CD8-positive, alpha-beta memory T cell (primary cell): ENCODE measurements around the gene SMYD3. TPM values are rescaled to one million over a fixed set of nuclear protein-coding genes. Genes with fewer than 3 reads are reported as not detected.

Experiments used
- CTCF ChIA-PET: fragments of 350-600 bp; sonication (Branson Sonifier 250); formaldehyde crosslinking; loops from one replicate; lab custom pipeline; 2021; ENCODE audit warnings: antibody characterized with exemption; lab: Charles Lee
- POLR2A ChIA-PET: fragments of 350-600 bp; sonication (Branson Sonifier 250); formaldehyde crosslinking; loops from one replicate; lab custom pipeline; 2021; ENCODE audit warnings: antibody characterized with exemption; lab: Charles Lee
- DNase-seq, 5 donors: peaks; one replicate each; pipeline versions ENCODE4 v3.0.0 to v3.0.0-alpha.2; 2020 to 2022; ENCODE audit warnings: mixed read lengths in 1 of 5
- H3K27ac ChIP-seq: one replicate; pipeline ENCODE4 v1.7.0; 2013; ENCODE audit warnings: low read depth, mild to moderate bottlenecking, low read length, moderate library complexity
- H3K27me3 ChIP-seq: 2 replicates; pipeline ENCODE4 v1.7.0; 2013; ENCODE audit warnings: low read length, mild to moderate bottlenecking; ENCODE audit not compliant: insufficient read depth, poor library complexity, severe bottlenecking
- H3K36me3 ChIP-seq: 2 replicates; pipeline ENCODE4 v1.7.0; 2013; ENCODE audit warnings: mild to moderate bottlenecking, low read length, moderate library complexity; ENCODE audit not compliant: insufficient read depth
- H3K4me1 ChIP-seq: 2 replicates; pipeline ENCODE4 v1.7.0; 2013; ENCODE audit warnings: mild to moderate bottlenecking, low read length, moderate library complexity; ENCODE audit not compliant: insufficient read depth
- H3K4me3 ChIP-seq: 2 replicates; pipeline ENCODE4 v1.7.0; 2013; ENCODE audit warnings: mild to moderate bottlenecking, low read length
- H3K9me3 ChIP-seq: 2 replicates; pipeline ENCODE4 v1.7.0; 2013; ENCODE audit warnings: mild to moderate bottlenecking, low read length
- H3K27ac Mint-ChIP-seq, 8 donors: one replicate each; pipeline ENCODE4 v1.8.0; 2020 to 2021; ENCODE audit warnings: mixed read lengths in 8 of 8, mild to moderate bottlenecking in 6 of 8, inconsistent platforms in 3 of 8, moderate library complexity in 3 of 8
- H3K27me3 Mint-ChIP-seq, 2 donors: one replicate each; pipeline ENCODE4 v1.8.0; 2020 to 2021; ENCODE audit warnings: mixed read lengths in 2 of 2, mild to moderate bottlenecking in 1 of 2, moderate library complexity in 1 of 2
- H3K36me3 Mint-ChIP-seq, 3 donors: one replicate each; pipeline ENCODE4 v1.8.0; 2020 to 2021; ENCODE audit warnings: mixed read lengths in 3 of 3, inconsistent platforms in 1 of 3, mild to moderate bottlenecking in 1 of 3
- H3K4me1 Mint-ChIP-seq, 3 donors: one replicate each; pipeline ENCODE4 v1.8.0; 2020 to 2021; ENCODE audit warnings: mixed read lengths in 3 of 3, inconsistent platforms in 1 of 3, mild to moderate bottlenecking in 1 of 3
- H3K4me3 Mint-ChIP-seq, 7 donors: one replicate each; pipeline ENCODE4 v1.8.0; 2020 to 2021; ENCODE audit warnings: mixed read lengths in 7 of 7, mild to moderate bottlenecking in 6 of 7, moderate library complexity in 4 of 7, inconsistent platforms in 2 of 7
- H3K9me3 Mint-ChIP-seq, 5 donors: one replicate each; pipeline ENCODE4 v1.8.0; 2020 to 2022; ENCODE audit warnings: mixed read lengths in 5 of 5, mild to moderate bottlenecking in 3 of 5, moderate library complexity in 2 of 5, inconsistent platforms in 1 of 5
- polyA plus RNA-seq: library from polyadenylated mRNA; unstranded; fragments of 300-500 nt; fragmentation: Illumina TruSeq; gene quantifications from one replicate; pipeline ENCODE4 v1.2.3, GENCODE V29; 2021
- total RNA-seq, 2 experiments: library from RNA; stranded (reverse); gene quantifications; one replicate each; pipeline ENCODE4 v1.2.3, GENCODE V29; 2021

SMYD3 gene
- total and polyA plus RNA-seq, 3 experiments from 2014 or later = 12.4 to 31.7 (median 14.5) TPM

DNA sequence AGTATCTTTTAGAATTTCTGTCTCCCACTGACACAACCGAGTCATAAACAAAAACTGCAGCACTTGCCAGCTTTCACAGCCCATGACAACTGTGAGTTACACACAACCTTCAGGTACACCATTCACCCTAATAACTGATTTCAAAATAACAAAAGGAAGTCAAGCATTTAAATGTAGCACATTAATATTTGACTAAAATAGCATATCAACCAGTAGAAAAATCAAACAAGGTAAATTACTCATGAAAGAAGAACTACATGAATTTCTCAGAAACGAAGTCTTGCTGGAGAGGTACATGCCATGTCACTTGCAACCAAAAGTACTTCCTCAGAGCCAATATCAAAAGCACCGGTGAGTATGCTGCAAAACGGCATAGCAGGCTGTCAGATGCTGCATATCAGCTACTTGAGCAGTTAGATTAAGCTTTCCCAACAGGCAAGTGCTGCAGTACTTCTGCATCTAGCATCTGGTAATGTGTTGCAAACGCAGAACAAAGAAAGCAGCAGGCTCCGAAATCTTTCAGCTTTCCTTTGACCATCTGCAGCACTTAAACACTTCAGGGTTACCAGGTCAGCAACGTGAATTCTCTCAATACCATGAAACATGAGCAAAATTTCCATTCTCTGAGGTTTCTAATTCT is 223.2 kb downstream of the SMYD3 start:
- H3K27ac Mint-ChIP-seq = no peak overlapping the region
- H3K4me1 ChIP-seq = no peaks in the 10 kb centered on the region
- H3K9me3 Mint-ChIP-seq = peaks cover 0 to 6% (median 0%) of the 10 kb centered on the region in 5 donors
- no peaks in the 10 kb centered on the region for H3K9me3 ChIP-seq
- peaks cover 10 to 46% (median 18%) of the 10 kb centered on the region in 3 donors for H3K36me3 Mint-ChIP-seq
- CTCF ChIA-PET = no interaction called here
- no peak overlapping the region for H3K4me3 ChIP-seq
- POLR2A ChIA-PET = no interaction called here
- no peaks in the 10 kb centered on the region for H3K4me1 Mint-ChIP-seq
- H3K4me3 Mint-ChIP-seq = no peak overlapping the region
- H3K27me3 ChIP-seq = no peaks in the 10 kb centered on the region
- no peak for DNase-seq
- no peaks in the 10 kb centered on the region for H3K27me3 Mint-ChIP-seq
- H3K27ac ChIP-seq = no peak overlapping the region
- no peaks in the 10 kb centered on the region for H3K36me3 ChIP-seq

DNA sequence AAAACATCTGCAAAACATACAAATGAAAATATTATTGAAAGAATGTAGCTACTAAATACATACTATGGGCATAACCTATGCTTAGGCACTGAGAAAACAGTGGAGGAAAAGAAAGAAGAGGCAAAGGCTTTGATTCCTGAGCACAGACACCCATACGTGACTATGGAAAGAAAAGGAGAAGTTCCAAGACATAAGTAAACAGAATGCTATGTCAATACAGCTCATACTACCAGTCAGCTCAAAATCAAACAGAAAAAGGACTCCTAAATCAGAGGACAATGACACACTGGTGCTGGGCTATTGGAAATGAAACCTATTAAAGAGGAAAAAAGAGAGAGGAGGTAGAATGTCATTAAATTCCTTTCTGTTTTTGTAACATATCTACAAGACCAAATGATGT is 225.4 kb downstream of the SMYD3 start:
- DNase-seq = no peak
- ChIA-PET CTCF (no interaction called here), POLR2A (no interaction called here)
- H3K36me3 ChIP-seq = no peaks in the 10 kb centered on the region
- Mint-ChIP-seq H3K27ac (no peak overlapping the region), H3K4me1 (no peaks in the 10 kb centered on the region), H3K4me3 (no peak overlapping the region), H3K27me3 (no peaks in the 10 kb centered on the region), H3K36me3 (peaks cover 10 to 51% (median 24%) of the 10 kb centered on the region in 3 donors), H3K9me3 (peaks cover 0 to 6% (median 0%) of the 10 kb centered on the region in 5 donors)
- no peak overlapping the region for H3K4me3 ChIP-seq
- H3K9me3 ChIP-seq = no peaks in the 10 kb centered on the region
- no peaks in the 10 kb centered on the region for H3K4me1 ChIP-seq
- no peak overlapping the region for H3K27ac ChIP-seq
- H3K27me3 ChIP-seq = no peaks in the 10 kb centered on the region

DNA sequence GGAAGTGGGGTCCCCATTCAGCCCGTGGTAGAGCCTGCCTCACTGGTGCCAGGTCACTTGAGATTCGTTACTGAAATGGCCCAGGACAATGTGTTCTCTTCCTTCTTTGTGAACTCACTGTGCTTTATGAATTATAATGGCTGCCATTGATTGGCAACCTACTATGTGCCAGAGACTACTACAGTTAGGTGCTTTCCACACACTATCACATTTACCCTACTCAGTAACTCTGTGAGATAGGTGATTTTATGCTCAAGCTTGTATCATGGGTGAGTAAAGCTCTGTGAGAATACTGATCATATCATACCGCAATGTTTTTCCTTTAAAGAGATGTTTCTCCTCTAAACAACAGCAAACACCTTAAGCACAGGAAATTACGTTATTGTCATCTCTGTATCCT is 225.9 kb downstream of the SMYD3 start:
- Mint-ChIP-seq H3K36me3 (peaks cover 10 to 51% (median 23%) of the 10 kb centered on the region in 3 donors), H3K4me3 (no peak overlapping the region), H3K9me3 (peaks cover 0 to 6% (median 0%) of the 10 kb centered on the region in 5 donors), H3K4me1 (no peaks in the 10 kb centered on the region), H3K27me3 (no peaks in the 10 kb centered on the region), H3K27ac (no peak overlapping the region)
- DNase-seq = no peak
- H3K27me3 ChIP-seq = no peaks in the 10 kb centered on the region
- CTCF ChIA-PET = no interaction called here
- no peaks in the 10 kb centered on the region for H3K9me3 ChIP-seq
- no peak overlapping the region for H3K4me3 ChIP-seq
- H3K36me3 ChIP-seq = no peaks in the 10 kb centered on the region
- POLR2A ChIA-PET = no interaction called here
- no peak overlapping the region for H3K27ac ChIP-seq
- H3K4me1 ChIP-seq = no peaks in the 10 kb centered on the region

GRCh38 chr1:246280551-246280950 is 226.5 kb downstream of the SMYD3 start:
- H3K4me3 ChIP-seq = no peak overlapping the region
- H3K36me3 ChIP-seq = no peaks in the 10 kb centered on the region
- H3K27ac ChIP-seq = no peak overlapping the region
- ChIA-PET POLR2A (no interaction called here), CTCF (no interaction called here)
- H3K36me3 Mint-ChIP-seq = peaks cover 10 to 44% (median 17%) of the 10 kb centered on the region in 3 donors
- no peaks in the 10 kb centered on the region for H3K27me3 Mint-ChIP-seq
- no peak for DNase-seq
- no peak overlapping the region for H3K27ac Mint-ChIP-seq
- peaks cover 0 to 5% (median 0%) of the 10 kb centered on the region in 5 donors for H3K9me3 Mint-ChIP-seq
- no peaks in the 10 kb centered on the region for H3K9me3 ChIP-seq
- no peak overlapping the region for H3K4me3 Mint-ChIP-seq
- no peaks in the 10 kb centered on the region for H3K4me1 Mint-ChIP-seq
- H3K4me1 ChIP-seq = no peaks in the 10 kb centered on the region
- no peaks in the 10 kb centered on the region for H3K27me3 ChIP-seq

GRCh38 chr1:246279402-246279801 is 227.7 kb downstream of the SMYD3 start:
- CTCF ChIA-PET = interaction anchor here (1.2 kb wide), 1 partner anchor 15 kb away, joined by 3 read pairs; no protein-coding TSS in a partner anchor
- Mint-ChIP-seq H3K9me3 (peaks cover 0 to 3% (median 0%) of the 10 kb centered on the region in 5 donors), H3K27ac (no peak overlapping the region), H3K27me3 (no peaks in the 10 kb centered on the region), H3K4me3 (no peak overlapping the region), H3K36me3 (peaks cover 10 to 48% (median 17%) of the 10 kb centered on the region in 3 donors), H3K4me1 (no peaks in the 10 kb centered on the region)
- Histone ChIP-seq H3K27ac (no peak overlapping the region), H3K4me3 (no peak overlapping the region), H3K27me3 (no peaks in the 10 kb centered on the region), H3K9me3 (no peaks in the 10 kb centered on the region), H3K36me3 (no peaks in the 10 kb centered on the region), H3K4me1 (no peaks in the 10 kb centered on the region)
- POLR2A ChIA-PET = no interaction called here
- no peak for DNase-seq

DNA sequence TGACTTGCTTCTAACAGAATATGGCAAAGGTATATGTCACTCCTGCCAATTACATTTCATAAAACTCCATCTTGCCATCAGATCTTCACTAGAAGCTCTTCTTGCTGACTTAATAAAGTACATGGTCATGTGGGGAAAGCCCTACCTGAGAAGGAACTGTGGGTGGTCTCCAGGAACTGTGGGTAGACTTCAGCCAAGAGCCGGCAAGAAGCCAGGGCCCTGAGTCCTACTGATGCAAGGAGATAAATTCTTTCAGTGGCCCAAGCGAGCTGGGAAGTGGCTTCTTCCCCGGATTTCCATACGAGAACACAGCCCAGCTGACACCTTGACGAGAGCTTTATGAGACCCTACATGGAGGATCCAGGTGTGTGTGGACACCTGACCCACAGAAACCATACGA is 228.7 kb downstream of the SMYD3 start:
- Mint-ChIP-seq H3K27me3 (no peaks in the 10 kb centered on the region), H3K4me3 (no peak overlapping the region), H3K9me3 (peaks cover 0 to 8% (median 0%) of the 10 kb centered on the region in 5 donors), H3K36me3 (peaks cover 10 to 50% (median 17%) of the 10 kb centered on the region in 3 donors), H3K4me1 (no peaks in the 10 kb centered on the region), H3K27ac (no peak overlapping the region)
- DNase-seq = no peak
- H3K9me3 ChIP-seq = no peaks in the 10 kb centered on the region
- no peak overlapping the region for H3K27ac ChIP-seq
- H3K36me3 ChIP-seq = no peaks in the 10 kb centered on the region
- ChIA-PET POLR2A (no interaction called here), CTCF (interaction anchor here (1.2 kb wide), 1 partner anchor 16 kb away, joined by 3 read pairs; no protein-coding TSS in a partner anchor)
- H3K4me1 ChIP-seq = no peaks in the 10 kb centered on the region
- H3K27me3 ChIP-seq = no peaks in the 10 kb centered on the region
- no peak overlapping the region for H3K4me3 ChIP-seq

GRCh38 chr1:246275036-246275435 is 232.0 kb downstream of the SMYD3 start:
- no peak overlapping the region for H3K4me3 ChIP-seq
- H3K9me3 Mint-ChIP-seq = peaks cover 0 to 20% (median 0%) of the 10 kb centered on the region in 5 donors
- no peaks in the 10 kb centered on the region for H3K27me3 ChIP-seq
- no peaks in the 10 kb centered on the region for H3K4me1 ChIP-seq
- ChIA-PET CTCF (no interaction called here), POLR2A (no interaction called here)
- H3K4me3 Mint-ChIP-seq = no peak overlapping the region
- H3K36me3 ChIP-seq = no peaks in the 10 kb centered on the region
- H3K36me3 Mint-ChIP-seq = peaks cover 4 to 61% (median 21%) of the 10 kb centered on the region in 3 donors
- no peak overlapping the region for H3K27ac Mint-ChIP-seq
- no peak overlapping the region for H3K27ac ChIP-seq
- H3K4me1 Mint-ChIP-seq = no peaks in the 10 kb centered on the region
- H3K27me3 Mint-ChIP-seq = no peaks in the 10 kb centered on the region
- H3K9me3 ChIP-seq = no peaks in the 10 kb centered on the region
- no peak for DNase-seq

DNA sequence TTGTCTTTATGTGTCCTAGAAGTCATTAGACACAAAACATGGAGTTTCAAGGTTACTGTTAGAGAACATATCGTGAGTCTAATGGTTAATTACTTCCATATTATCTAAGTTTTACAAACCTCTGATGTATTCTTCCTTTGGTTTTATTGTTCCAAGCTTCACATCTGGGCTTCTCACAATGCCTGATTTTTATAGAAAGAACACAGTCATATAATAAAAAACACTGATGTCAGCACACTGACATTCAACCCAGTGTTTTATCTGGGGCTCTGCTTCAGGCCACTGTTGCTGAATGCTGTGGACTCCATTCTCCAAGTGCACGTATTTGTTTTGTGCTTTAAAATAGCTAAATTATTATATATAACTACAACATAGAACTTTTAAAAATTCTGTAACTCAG is 232.9 kb downstream of the SMYD3 start:
- H3K4me1 Mint-ChIP-seq = no peaks in the 10 kb centered on the region
- ChIA-PET POLR2A (no interaction called here), CTCF (no interaction called here)
- H3K27ac Mint-ChIP-seq = no peak overlapping the region
- H3K27me3 Mint-ChIP-seq = no peaks in the 10 kb centered on the region
- H3K9me3 Mint-ChIP-seq = peaks cover 0 to 20% (median 0%) of the 10 kb centered on the region in 5 donors
- DNase-seq = no peak
- Histone ChIP-seq H3K36me3 (no peaks in the 10 kb centered on the region), H3K9me3 (no peaks in the 10 kb centered on the region), H3K4me3 (no peak overlapping the region), H3K4me1 (no peaks in the 10 kb centered on the region), H3K27ac (no peak overlapping the region), H3K27me3 (no peaks in the 10 kb centered on the region)
- peaks cover 4 to 58% (median 16%) of the 10 kb centered on the region in 3 donors for H3K36me3 Mint-ChIP-seq
- H3K4me3 Mint-ChIP-seq = no peak overlapping the region
